Measurements from ENCODE around the gene SPESP1. TPM values are rescaled to one million over a fixed set of nuclear protein-coding genes. Genes with fewer than 3 reads are reported as not detected.

SPESP1 gene
- total RNA-seq, 4 donors from 2014 or later, result 1.1 to 2.1 (median 1.4) TPM; not detected in 1

DNA sequence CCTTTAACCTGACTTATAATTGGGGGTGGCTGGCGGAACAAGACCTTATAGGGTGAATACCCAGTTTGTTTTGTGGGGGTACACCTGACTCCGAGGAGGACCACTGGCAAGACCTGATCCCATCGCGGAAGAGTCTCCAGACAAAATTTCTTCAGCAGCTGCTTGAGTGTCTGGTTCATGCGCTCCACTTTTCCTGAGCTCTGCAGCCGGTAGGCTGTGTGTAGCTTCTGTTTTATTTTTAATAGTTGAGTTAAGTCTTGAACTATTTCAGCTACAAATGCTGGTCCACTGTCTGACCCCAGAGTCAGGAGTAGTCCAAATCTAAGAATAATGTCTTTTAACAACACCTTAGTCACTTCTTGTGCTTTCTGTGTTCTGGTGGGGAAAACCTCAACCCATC is 63.0 kb downstream of the SPESP1 start:
- TF ChIP-seq POLR2A (IDR thresholded peaks at IDR 0.05), result no peak
- TF ChIP-seq, protein P1, sequence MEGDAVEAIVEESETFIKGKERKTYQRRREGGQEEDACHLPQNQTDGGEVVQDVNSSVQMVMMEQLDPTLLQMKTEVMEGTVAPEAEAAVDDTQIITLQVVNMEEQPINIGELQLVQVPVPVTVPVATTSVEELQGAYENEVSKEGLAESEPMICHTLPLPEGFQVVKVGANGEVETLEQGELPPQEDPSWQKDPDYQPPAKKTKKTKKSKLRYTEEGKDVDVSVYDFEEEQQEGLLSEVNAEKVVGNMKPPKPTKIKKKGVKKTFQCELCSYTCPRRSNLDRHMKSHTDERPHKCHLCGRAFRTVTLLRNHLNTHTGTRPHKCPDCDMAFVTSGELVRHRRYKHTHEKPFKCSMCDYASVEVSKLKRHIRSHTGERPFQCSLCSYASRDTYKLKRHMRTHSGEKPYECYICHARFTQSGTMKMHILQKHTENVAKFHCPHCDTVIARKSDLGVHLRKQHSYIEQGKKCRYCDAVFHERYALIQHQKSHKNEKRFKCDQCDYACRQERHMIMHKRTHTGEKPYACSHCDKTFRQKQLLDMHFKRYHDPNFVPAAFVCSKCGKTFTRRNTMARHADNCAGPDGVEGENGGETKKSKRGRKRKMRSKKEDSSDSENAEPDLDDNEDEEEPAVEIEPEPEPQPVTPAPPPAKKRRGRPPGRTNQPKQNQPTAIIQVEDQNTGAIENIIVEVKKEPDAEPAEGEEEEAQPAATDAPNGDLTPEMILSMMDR (IDR thresholded peaks at IDR 0.05), result no peak
- Histone ChIP-seq H3K27ac (no peak overlapping the region), H3K9me3 (no peaks in the 10 kb centered on the region), H3K36me3 (no peaks in the 10 kb centered on the region), H3K27me3 (peaks cover 0 to 16% (median 0%) of the 10 kb centered on the region in 4 donors), H3K4me3 (no peak overlapping the region), H3K4me1 (peaks cover 0 to 22% (median 9%) of the 10 kb centered on the region in 3 donors)
- WGBS, 2 donors, result 95 to 97% methylated on average over 4 to 6 of the region's 6 CpGs
- intact Hi-C loops (cut with DNase I), result no loop called here
- no peak for DNase-seq

DNA sequence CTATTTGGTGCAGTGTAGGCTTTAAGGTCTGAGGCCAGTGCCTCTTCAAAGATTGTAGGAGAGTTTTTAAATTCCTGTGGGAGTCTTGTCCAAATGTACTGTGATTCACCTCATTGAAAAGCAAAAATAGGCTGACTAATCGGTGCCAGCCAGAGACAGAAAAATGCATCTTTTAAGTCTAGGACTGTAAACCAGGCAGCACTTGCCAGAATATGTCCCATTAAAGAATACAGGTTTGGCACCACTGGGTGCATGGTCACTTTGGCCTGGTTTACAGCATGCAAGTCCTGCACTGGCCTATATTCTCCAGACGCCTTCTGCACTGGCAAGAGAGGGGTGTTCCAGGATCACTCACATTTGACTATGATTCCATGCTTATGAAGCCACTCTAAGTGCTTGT is 63.8 kb downstream of the SPESP1 start:
- H3K27me3 ChIP-seq, result peaks cover 0 to 8% (median 0%) of the 10 kb centered on the region in 4 donors
- no peak overlapping the region for H3K27ac ChIP-seq
- no peak overlapping the region for H3K4me3 ChIP-seq
- WGBS, 2 donors, result 58 to 60% methylated on average over 2 of the region's 2 CpGs
- TF ChIP-seq, protein P1 (IDR thresholded peaks at IDR 0.05), result no peak
- no peak for TF ChIP-seq POLR2A (IDR thresholded peaks at IDR 0.05)
- peaks cover 0 to 22% (median 9%) of the 10 kb centered on the region in 3 donors for H3K4me1 ChIP-seq
- intact Hi-C loops (cut with DNase I), result no loop called here
- H3K36me3 ChIP-seq, result no peaks in the 10 kb centered on the region
- DNase-seq, result no peak
- H3K9me3 ChIP-seq, result no peaks in the 10 kb centered on the region

DNA sequence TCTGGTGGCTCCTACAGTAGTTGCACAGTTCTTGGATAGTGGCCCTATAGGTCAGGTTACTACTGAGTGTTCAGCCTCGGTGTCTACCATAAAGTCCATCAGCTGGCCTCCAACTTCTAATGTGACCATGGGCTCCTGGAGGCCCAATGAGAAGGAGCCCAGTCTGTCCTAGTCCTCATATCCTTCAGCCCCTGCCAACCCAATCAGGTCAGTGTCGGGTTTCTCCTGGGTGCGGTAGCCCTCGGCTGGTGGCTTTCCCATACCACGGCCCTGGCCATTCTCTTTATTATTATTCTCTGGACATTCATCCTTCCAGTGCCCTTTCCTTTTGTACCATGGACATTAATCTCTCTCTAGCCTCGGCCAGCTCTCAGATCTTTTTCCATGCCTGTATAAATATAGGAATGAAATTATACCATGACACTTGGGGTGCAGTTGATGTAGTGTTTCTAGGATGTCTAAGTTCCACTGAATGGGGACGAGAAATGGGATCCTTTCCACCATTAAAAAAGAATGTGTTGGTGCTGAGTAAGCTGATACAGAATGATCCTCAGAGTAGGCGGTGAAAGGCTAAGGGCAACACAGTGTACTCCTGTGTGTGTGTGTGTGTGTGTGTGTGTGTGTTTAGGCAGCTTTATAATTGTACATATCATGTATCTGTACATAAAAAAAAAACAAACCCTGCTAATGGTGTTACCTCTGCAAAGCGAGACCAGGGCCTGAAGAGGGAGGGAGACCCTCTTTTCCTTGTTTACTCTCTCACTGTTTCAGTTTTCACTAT is 64.8 kb downstream of the SPESP1 start:
- DNase-seq, result no peak
- intact Hi-C loops (cut with DNase I), result no loop called here
- Histone ChIP-seq H3K4me3 (no peak overlapping the region), H3K9me3 (no peaks in the 10 kb centered on the region), H3K36me3 (no peaks in the 10 kb centered on the region), H3K27me3 (no peaks in the 10 kb centered on the region), H3K27ac (no peak overlapping the region), H3K4me1 (peaks cover 0 to 28% (median 9%) of the 10 kb centered on the region in 3 donors)
- WGBS, 2 donors, result 86 to 93% methylated on average over 9 of the region's 9 CpGs
- TF ChIP-seq, protein P1 (IDR thresholded peaks at IDR 0.05), result no peak
- TF ChIP-seq POLR2A (IDR thresholded peaks at IDR 0.05), result no peak

Other genes starting within 250 kb of the SPESP1 start
- gene ANP32A, start 109.6 kb upstream of the SPESP1 start, total RNA-seq, result 10 to 100 TPM; 40.1 to 71.5 (median 43.8) TPM
- 1 to 10 TPM in 1 of 4 donors, under 1 TPM in 3; 0.19 to 1.5 (median 0.46) TPM for gene NOX5, start 84.2 kb downstream of the SPESP1 start, total RNA-seq
- 10 to 100 TPM; 20.4 to 26.1 (median 22.9) TPM for gene GLCE, start 230.1 kb downstream of the SPESP1 start, total RNA-seq

Data from esophagus squamous epithelium (tissue), 5 donors.